Epithelial cell of umbilical artery (primary cell): Measurements from ENCODE around the gene TPBGL. TPM values are rescaled to one million over a fixed set of nuclear protein-coding genes. Genes with fewer than 3 reads are reported as not detected.

Experiments
- total RNA-seq: library from RNA; depleted of rRNA; stranded (reverse); fragments of >200 nt; gene quantifications from 2 replicates; pipeline ENCODE4 v1.2.3, GENCODE V29; 2014

Gene TPBGL
- under 0.01 TPM in 1 of 2 replicates, not detected in the other for total RNA-seq

DNA sequence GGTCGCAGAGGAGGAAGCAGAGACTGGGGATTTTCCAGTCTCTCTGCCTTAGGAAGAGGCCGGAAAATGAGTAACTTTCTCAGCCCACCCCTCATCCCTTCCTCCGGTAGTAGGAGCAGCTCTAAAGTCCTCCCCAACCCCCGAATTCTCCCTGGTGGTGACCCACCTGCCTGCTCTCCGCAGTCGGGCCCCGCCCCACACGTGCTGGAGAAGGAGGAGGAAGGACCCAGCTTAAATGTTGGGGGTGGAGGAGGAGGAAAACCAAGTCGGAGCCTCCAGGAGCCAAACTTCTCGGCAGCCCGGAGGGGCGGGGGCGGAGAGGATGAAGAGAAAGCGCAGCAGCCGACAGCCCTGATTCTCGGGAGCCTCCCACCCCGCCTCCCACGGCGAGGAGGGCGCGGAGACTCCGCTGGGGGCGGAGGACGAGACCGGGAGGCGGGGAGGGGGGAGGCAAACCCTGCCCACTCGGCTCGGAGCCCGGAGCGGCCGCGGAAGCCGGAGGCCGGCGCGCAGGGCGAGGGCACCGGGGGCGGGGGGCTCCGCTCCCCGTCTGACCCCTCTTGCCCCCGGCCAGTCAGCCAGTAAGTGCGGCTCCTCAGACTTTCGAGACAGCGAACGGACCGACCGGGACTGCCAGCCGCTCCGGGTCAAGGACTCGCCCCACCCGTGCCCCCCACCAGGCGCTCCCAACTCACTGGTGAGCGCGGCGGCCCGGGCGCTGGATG lies at the start of gene TPBGL:
TSS of gene TPBGL (plus strand) at position 464 of the 725 bp plus-strand sequence. CDS start 276 bp downstream, outside the sequence.

Other genes starting within 250 kb of the TPBGL start
- gene OR2AT4, start 143.9 kb upstream of the TPBGL start, total RNA-seq, result not detected in 2 replicates
- gene SLCO2B1, start 89.7 kb upstream of the TPBGL start, total RNA-seq, result 0.30 TPM in 1 of 2 replicates, not detected in the other
- 52.0 and 83.9 TPM in 2 replicates for gene ARRB1, start 110.9 kb downstream of the TPBGL start, total RNA-seq
- gene RPS3, start 158.7 kb downstream of the TPBGL start, total RNA-seq, result 3,189 and 3,408 TPM in 2 replicates
- 0.30 and 2.9 TPM in 2 replicates for gene KLHL35, start 192.4 kb downstream of the TPBGL start, total RNA-seq